K562 (cell line): ENCODE measurements around the gene NKIRAS2. TPM values are rescaled to one million over a fixed set of nuclear protein-coding genes. Genes with fewer than 3 reads are reported as not detected.

Source experiments
- ATAC-seq: fragments of 200-7000 bp; cut with Tn5 transposase; 3 replicates; pipeline ENCODE4 v1.9.1; 2020; ENCODE audit warnings: moderate library complexity
- BruUV-seq: library from RNA; stranded (reverse); fragments of 400-500 nt; replicated peaks from 2 replicates; lab custom pipeline; 2021; lab: Mats Ljungman, UMichigan
- CTCF ChIA-PET: fragments of 300-600 bp; formaldehyde crosslinking; extraction: SDS; loops from one replicate; lab custom pipeline; 2021; ENCODE audit warnings: low intra/inter-chr PET ratio; lab: Yijun Ruan, JAX
- POLR2A ChIA-PET: fragments of 300-600, 350-650 bp; sonication (Branson Sonifier 250); formaldehyde crosslinking; extraction: SDS; loops from one replicate; lab custom pipeline; 2021; ENCODE audit warnings: antibody characterized with exemption, inconsistent platforms; lab: Yijun Ruan, JAX
- DNase-seq, 4 experiments: peaks; one replicate each; pipeline versions ENCODE4 v3.0.0 to v3.0.0-alpha.2; 2011 to 2018; ENCODE audit warnings: low spot score in 3 of 4, mixed read lengths in 3 of 4; ENCODE audit errors: extremely low read depth in 1 of 4
- FAIRE-seq: peaks from 2 replicates; lab custom pipeline; 2011; peaks lifted over from hg19 to GRCh38; lab: Jason Lieb, UNC
- H2AFZ ChIP-seq: 2 replicates; pipeline ENCODE4 v1.6.0; 2011; ENCODE audit warnings: low read depth, low read length, control low read depth, inconsistent platforms
- H3K27ac ChIP-seq: fragments of 200-600 bp; 3 replicates; pipeline ENCODE4 v1.8.0; 2011; ENCODE audit warnings: low read depth, mild to moderate bottlenecking, control low read depth, inconsistent platforms, low read length, moderate library complexity, mixed read lengths; ENCODE audit errors: extremely low read depth
- H3K27me3 ChIP-seq, 2 experiments: fragments of 300-600 bp in 1 of 2; 2 replicates in 1 of 2; 3 replicates in 1 of 2; pipeline versions ENCODE4 v1.6.0 to v1.8.0; 2011; ENCODE audit warnings: inconsistent platforms in 2 of 2, low read length in 2 of 2, mild to moderate bottlenecking in 1 of 2, mixed read lengths in 1 of 2, moderate library complexity in 1 of 2; ENCODE audit not compliant: control insufficient read depth in 2 of 2, insufficient read depth in 2 of 2
- H3K36me3 ChIP-seq: fragments of 300-600 bp; 3 replicates; pipeline ENCODE4 v1.8.0; 2011; ENCODE audit warnings: mild to moderate bottlenecking, low read length, inconsistent platforms; ENCODE audit not compliant: control insufficient read depth, insufficient read depth
- H3K4me1 ChIP-seq, 2 experiments: fragments of 200-600 bp in 1 of 2; replicated peaks in 1 of 2; 2 replicates in 1 of 2; 3 replicates in 1 of 2; pipeline versions ENCODE4 v1.5.1 to v1.8.0; 2011; ENCODE audit warnings: inconsistent platforms in 2 of 2, low read length in 2 of 2, mild to moderate bottlenecking in 1 of 2, mixed read lengths in 1 of 2, moderate library complexity in 1 of 2; ENCODE audit not compliant: control insufficient read depth in 2 of 2, insufficient read depth in 2 of 2
- H3K4me2 ChIP-seq: 2 replicates; pipeline ENCODE4 v1.6.1; 2011; ENCODE audit warnings: low read length, control low read depth, inconsistent platforms, mixed read lengths; ENCODE audit not compliant: insufficient read depth
- H3K4me3 ChIP-seq: fragments of 200-600 bp; sonication (generic), shearing (Covaris generic); 2 replicates; pipeline ENCODE4 v1.5.1; 2016; ENCODE audit warnings: control low read depth, inconsistent platforms
- H3K79me2 ChIP-seq: fragments of 200-600 bp; 3 replicates; pipeline ENCODE4 v1.8.0; 2011; ENCODE audit warnings: low read length, inconsistent platforms; ENCODE audit not compliant: control insufficient read depth, insufficient read depth
- H3K9ac ChIP-seq, 2 experiments: 2 replicates each; pipeline versions ENCODE4 v1.6.0 to v1.6.1; 2011; ENCODE audit warnings: low read depth in 2 of 2, low read length in 2 of 2, control low read depth in 1 of 2, inconsistent platforms in 1 of 2, mild to moderate bottlenecking in 1 of 2, mixed read lengths in 1 of 2; ENCODE audit not compliant: insufficient read depth in 1 of 2
- H3K9me1 ChIP-seq: one replicate; pipeline ENCODE4 v1.6.0; 2011; ENCODE audit warnings: inconsistent platforms, mild to moderate bottlenecking, low read length, moderate library complexity; ENCODE audit not compliant: control insufficient read depth, insufficient read depth
- H3K9me3 ChIP-seq: replicated peaks from 2 replicates; pipeline ENCODE4 v1.5.1; 2011; ENCODE audit warnings: low read depth, low read length, inconsistent platforms; ENCODE audit not compliant: control insufficient read depth, insufficient read depth
- H4K20me1 ChIP-seq: replicated peaks from 2 replicates; pipeline ENCODE4 v1.6.1; 2011; ENCODE audit warnings: low read length, inconsistent platforms, mixed read lengths; ENCODE audit not compliant: control insufficient read depth, insufficient read depth
- CHD4 ChIP-seq: fragments of 200-600 bp; sonication (generic); IDR thresholded peaks from 3 replicates; pipeline ENCODE4 v1.6.1; 2012; ENCODE audit warnings: low read depth, mild to moderate bottlenecking, mixed read lengths, low read length, inconsistent platforms; ENCODE audit not compliant: insufficient read depth, insufficient replicate concordance, poor library complexity, severe bottlenecking
- FOXK1 ChIP-seq: sonication (generic); formaldehyde crosslinking; IDR thresholded peaks from 2 replicates; pipeline ENCODE4 v1.8.0; 2022; ENCODE audit warnings: missing genetic modification reagents, mild to moderate bottlenecking, borderline replicate concordance
- FUS ChIP-seq: fragments of 200-400 bp; formaldehyde crosslinking; optimal IDR thresholded peaks from 2 replicates; pipeline ENCODE3; 2017; ENCODE audit warnings: low read depth, low read length
- GTF2F1 ChIP-seq: IDR thresholded peaks from 2 replicates; pipeline ENCODE4 v1.6.1; 2011; ENCODE audit warnings: low read depth, low read length, improper control_type of control experiment
- HNRNPUL1 ChIP-seq: fragments of 200-400 bp; formaldehyde crosslinking; IDR thresholded peaks from 2 replicates; pipeline ENCODE4 v1.6.1; 2017; ENCODE audit warnings: low read length
- ILF3 ChIP-seq: fragments of 450-650 bp; IDR thresholded peaks from 2 replicates; pipeline ENCODE4 v1.6.1; 2018; ENCODE audit warnings: antibody characterized with exemption, mild to moderate bottlenecking, moderate library complexity, borderline replicate concordance
- MAFF ChIP-seq: IDR thresholded peaks from 2 replicates; pipeline ENCODE4 v1.6.1; 2012; ENCODE audit warnings: low read length, improper control_type of control experiment
- PTRF ChIP-seq: fragments of 450-650 bp; IDR thresholded peaks from 2 replicates; pipeline ENCODE4 v1.6.1; 2016; ENCODE audit warnings: mild to moderate bottlenecking, missing genetic modification characterization, missing compliant biosample characterization
- SAFB2 ChIP-seq: fragments of 200-400 bp; formaldehyde crosslinking; IDR thresholded peaks from 2 replicates; pipeline ENCODE4 v1.6.1; 2018; ENCODE audit warnings: borderline replicate concordance, low read length, low read depth, moderate library complexity; ENCODE audit not compliant: severe bottlenecking
- SLC30A9 ChIP-seq: fragments of 250-450 bp; sonication (Bioruptor Pico); IDR thresholded peaks from 2 replicates; pipeline ENCODE4 v1.8.0; 2022; ENCODE audit warnings: mild to moderate bottlenecking, moderate library complexity
- SMARCE1 ChIP-seq: fragments of 450-650 bp; IDR thresholded peaks from 2 replicates; pipeline ENCODE4 v1.7.1; 2016; ENCODE audit warnings: mild to moderate bottlenecking
- TEAD4 ChIP-seq, 2 experiments: sonication (generic) in 1 of 2; formaldehyde crosslinking in 1 of 2; IDR thresholded peaks; 2 replicates each; pipeline versions ENCODE4 v1.6.1 to v1.8.0; 2012 to 2022; ENCODE audit warnings: borderline replicate concordance in 1 of 2, inconsistent platforms in 1 of 2, low read length in 1 of 2, mild to moderate bottlenecking in 1 of 2, missing genetic modification reagents in 1 of 2
- WGBS: fragments of 100-300 bp; shearing (Covaris generic); methylation state at CpG from one replicate; pipeline ENCODE4 v1.1.6; 2016; ENCODE audit warnings: low coverage, mixed read lengths; ENCODE audit not compliant: insufficient coverage; ENCODE audit errors: missing lambda C conversion rate; 5-methylcytosine and 5-hydroxymethylcytosine counted together
- in situ Hi-C: fragments of 300-500 bp; cut with MboI; formaldehyde crosslinking; loops from 4 replicates; pipeline ENCODE4 v1.15.0; 2018; ENCODE audit warnings: inconsistent platforms, mixed read lengths
- intact Hi-C: fragments of 100-400 bp; cut with micrococcal nuclease; formaldehyde crosslinking; loops from 2 replicates; pipeline ENCODE4 v1.14.2; 2022
- polyA plus RNA-seq, 8 experiments: library from polyadenylated mRNA; depleted of rRNA in 4 of 8; stranded (reverse) in 5 of 8; unstranded in 3 of 8; fragments of >200 nt; fragmentation: Nextera tagmentation in 2 of 8; fragmentation: Illumina TruSeq in 1 of 8; extraction: Ambion mirVana in 2 of 8; extraction: Trizol in 1 of 8; gene quantifications; 2 replicates each; pipeline versions ENCODE4 v1.2.1 to v1.2.3, GENCODE V29; 2011 to 2014; ENCODE audit warnings: inconsistent platforms in 1 of 8, missing spikeins in 1 of 8
- total RNA-seq, 7 experiments: library from RNA; depleted of rRNA in 6 of 7; stranded (reverse); fragments of >200 nt in 6 of 7; fragmentation: Illumina TruSeq in 2 of 7; extraction: Trizol in 2 of 7; gene quantifications; 2 replicates each; pipeline versions ENCODE4 v1.2.1 to v1.2.3, GENCODE V29; 2011 to 2021; ENCODE audit warnings: low replicate concordance in 1 of 7
- TF ChIP-seq, protein P1 (sequence below): sonication (generic); formaldehyde crosslinking; IDR thresholded peaks from 2 replicates; pipeline ENCODE4 v1.8.1; 2022; ENCODE audit warnings: missing genetic modification reagents
- TF ChIP-seq, protein P2 (sequence below): fragments of 450-650 bp; formaldehyde crosslinking; IDR thresholded peaks from 2 replicates; pipeline ENCODE4 v1.4.0; 2020; ENCODE audit warnings: mild to moderate bottlenecking, mixed read lengths
- TF ChIP-seq, protein P3 (sequence below): fragments of 250-450 bp; sonication (Bioruptor Pico); IDR thresholded peaks from 2 replicates; pipeline ENCODE4 v1.4.0; 2020; ENCODE audit warnings: mild to moderate bottlenecking, moderate library complexity, borderline replicate concordance

NKIRAS2 gene
- total and polyA plus RNA-seq, 9 of the 15 experiments (the other 6 are each of a cell fraction or from before 2014, with no cell fraction given), result 10.1 to 65.5 (median 29.8) TPM

DNA sequence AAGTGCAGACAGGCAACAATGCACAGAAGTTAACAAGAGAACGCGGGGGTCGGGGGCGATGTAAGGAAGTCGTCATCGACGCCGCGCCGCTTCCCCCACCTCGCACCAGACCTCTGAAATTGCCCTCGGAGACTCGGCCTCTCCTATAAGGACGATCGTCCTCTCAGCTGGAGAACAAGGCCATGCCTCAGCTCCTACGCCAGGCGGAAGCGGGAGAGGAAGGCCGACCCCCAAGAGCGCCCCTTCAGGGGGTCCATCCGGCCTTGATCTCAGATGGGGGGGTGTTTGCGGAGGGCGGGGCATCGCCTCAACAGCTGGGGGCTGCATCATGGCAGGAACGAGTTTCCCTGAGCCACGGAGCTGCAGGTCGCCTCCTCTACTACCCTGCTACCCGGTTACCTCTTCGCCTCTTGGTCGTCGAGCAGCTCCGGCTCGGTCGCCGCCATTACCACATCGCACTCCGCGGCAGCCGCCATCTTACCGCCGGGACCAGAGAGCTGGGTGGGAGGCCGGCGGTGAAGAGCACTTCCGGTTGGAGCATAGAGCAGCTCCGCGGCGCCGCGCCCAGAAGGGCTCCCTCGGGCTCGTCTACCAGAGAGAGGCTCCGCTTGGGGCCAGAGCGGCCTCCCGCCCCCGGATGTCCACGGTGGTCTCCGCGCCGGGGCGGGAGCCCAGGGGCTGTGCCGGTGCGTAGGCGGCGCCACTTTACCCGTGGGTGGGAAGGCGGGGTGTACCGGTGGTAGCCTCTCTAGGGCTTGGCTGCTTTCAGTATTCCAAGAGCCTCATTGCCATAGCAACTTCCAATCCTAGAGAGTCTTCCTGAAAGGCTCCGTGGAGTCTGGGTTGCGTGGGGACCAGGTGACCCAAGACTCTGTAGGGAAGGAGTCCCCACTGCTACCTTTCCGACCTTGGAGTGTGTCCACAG, 2.7 kb upstream of the NKIRAS2 start, which contains the start of gene DNAJC7:
Gene DNAJC7 (minus strand): TSS at position 499 of the 925 bp plus-strand sequence. CDS start 23 bp downstream, at position 476.
- peak; percentile 86 for FAIRE-seq
- TF ChIP-seq SAFB2 (no peak), SLC30A9 (CRISPR knock-in tag) (no peak), PTRF (tag) (no peak), GTF2F1 (no peak), HNRNPUL1 (no peak), FUS (no peak), ILF3 (no peak), TEAD4 (IDR thresholded peaks at IDR 0.05; ENCODE audit: low read length) (peak; percentile 58), TEAD4 (CRISPR knock-in tag; IDR thresholded peaks at IDR 0.05; ENCODE audit: borderline replicate concordance) (no peak), MAFF (no peak), CHD4 (no peak), FOXK1 (CRISPR knock-in tag) (no peak), SMARCE1 (no peak)
- TF ChIP-seq, protein P1, sequence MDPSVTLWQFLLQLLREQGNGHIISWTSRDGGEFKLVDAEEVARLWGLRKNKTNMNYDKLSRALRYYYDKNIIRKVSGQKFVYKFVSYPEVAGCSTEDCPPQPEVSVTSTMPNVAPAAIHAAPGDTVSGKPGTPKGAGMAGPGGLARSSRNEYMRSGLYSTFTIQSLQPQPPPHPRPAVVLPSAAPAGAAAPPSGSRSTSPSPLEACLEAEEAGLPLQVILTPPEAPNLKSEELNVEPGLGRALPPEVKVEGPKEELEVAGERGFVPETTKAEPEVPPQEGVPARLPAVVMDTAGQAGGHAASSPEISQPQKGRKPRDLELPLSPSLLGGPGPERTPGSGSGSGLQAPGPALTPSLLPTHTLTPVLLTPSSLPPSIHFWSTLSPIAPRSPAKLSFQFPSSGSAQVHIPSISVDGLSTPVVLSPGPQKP (CRISPR knock-in tag), result no peak
- TF ChIP-seq, protein P2, sequence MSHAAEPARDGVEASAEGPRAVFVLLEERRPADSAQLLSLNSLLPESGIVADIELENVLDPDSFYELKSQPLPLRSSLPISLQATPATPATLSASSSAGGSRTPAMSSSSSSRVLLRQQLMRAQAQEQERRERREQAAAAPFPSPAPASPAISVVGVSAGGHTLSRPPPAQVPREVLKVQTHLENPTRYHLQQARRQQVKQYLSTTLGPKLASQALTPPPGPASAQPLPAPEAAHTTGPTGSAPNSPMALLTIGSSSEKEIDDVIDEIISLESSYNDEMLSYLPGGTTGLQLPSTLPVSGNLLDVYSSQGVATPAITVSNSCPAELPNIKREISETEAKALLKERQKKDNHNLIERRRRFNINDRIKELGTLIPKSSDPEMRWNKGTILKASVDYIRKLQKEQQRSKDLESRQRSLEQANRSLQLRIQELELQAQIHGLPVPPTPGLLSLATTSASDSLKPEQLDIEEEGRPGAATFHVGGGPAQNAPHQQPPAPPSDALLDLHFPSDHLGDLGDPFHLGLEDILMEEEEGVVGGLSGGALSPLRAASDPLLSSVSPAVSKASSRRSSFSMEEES (CRISPR knock-in tag), result no peak
- TF ChIP-seq, protein P3, sequence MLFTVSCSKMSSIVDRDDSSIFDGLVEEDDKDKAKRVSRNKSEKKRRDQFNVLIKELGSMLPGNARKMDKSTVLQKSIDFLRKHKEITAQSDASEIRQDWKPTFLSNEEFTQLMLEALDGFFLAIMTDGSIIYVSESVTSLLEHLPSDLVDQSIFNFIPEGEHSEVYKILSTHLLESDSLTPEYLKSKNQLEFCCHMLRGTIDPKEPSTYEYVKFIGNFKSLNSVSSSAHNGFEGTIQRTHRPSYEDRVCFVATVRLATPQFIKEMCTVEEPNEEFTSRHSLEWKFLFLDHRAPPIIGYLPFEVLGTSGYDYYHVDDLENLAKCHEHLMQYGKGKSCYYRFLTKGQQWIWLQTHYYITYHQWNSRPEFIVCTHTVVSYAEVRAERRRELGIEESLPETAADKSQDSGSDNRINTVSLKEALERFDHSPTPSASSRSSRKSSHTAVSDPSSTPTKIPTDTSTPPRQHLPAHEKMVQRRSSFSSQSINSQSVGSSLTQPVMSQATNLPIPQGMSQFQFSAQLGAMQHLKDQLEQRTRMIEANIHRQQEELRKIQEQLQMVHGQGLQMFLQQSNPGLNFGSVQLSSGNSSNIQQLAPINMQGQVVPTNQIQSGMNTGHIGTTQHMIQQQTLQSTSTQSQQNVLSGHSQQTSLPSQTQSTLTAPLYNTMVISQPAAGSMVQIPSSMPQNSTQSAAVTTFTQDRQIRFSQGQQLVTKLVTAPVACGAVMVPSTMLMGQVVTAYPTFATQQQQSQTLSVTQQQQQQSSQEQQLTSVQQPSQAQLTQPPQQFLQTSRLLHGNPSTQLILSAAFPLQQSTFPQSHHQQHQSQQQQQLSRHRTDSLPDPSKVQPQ (CRISPR knock-in tag), result no peak

More for the DNA sequence above, 2.7 kb upstream of the NKIRAS2 start, which contains the start of gene DNAJC7:
- Histone ChIP-seq H3K36me3 (peaks cover 44% of the 10 kb centered on the region), H3K27ac (peak within 1 kb of the TSS; percentile 98), H3K9me3 (no peaks in the 10 kb centered on the region), H4K20me1 (peaks cover 5% of the 10 kb centered on the region), H3K27me3 (no peaks in the 10 kb centered on the region), H3K9ac (peak within 1 kb of the TSS; percentile 97 to 99), H3K9me1 (no peaks in the 10 kb centered on the region), H3K79me2 (peaks cover 80% of the 10 kb centered on the region), H2AFZ (peak within 1 kb of the TSS; percentile 93), H3K4me2 (peak within 1 kb of the TSS; percentile 91), H3K4me3 (peak within 1 kb of the TSS; percentile 86), H3K4me1 (peaks cover 20 to 29% of the 10 kb centered on the region in 2 experiments; a peak in 4 of 5 replicates)
- POLR2A ChIA-PET, result interaction anchor here (0.6 to 4.3 kb wide), 20 partner anchors 8 to 483 kb away, joined by 3 to 37 read pairs (median 4); partner anchors contain the start of genes ACLY, DHX58 and KAT2A
- ATAC-seq (peak; percentile 89), DNase-seq (peak; percentile 92 to 95 (median 94))
- TSS peak; percentile 52 for BruUV-seq
- intact Hi-C loops, result no loop called here
- CTCF ChIA-PET, result no interaction called here
- under 1% methylated on average over 59 of the region's 70 CpGs for whole genome bisulfite sequencing
- in situ Hi-C loops, result no loop called here
